OCI-LY7 (cell line): Measurements from ENCODE around the gene SVOPL.

Experiments used
- CTCF ChIP-seq: fragments of 200-600 bp; sonication (generic); conservative IDR thresholded peaks from 2 replicates; pipeline ENCODE4 v1.5.1; 2014; ENCODE audit warnings: mild to moderate bottlenecking, antibody characterized with exemption, low read length, moderate library complexity, mixed read lengths
- EZH2phosphoT487 ChIP-seq: fragments of 200-600 bp; sonication (generic); IDR thresholded peaks from 2 replicates; pipeline ENCODE4 v1.6.1; 2018; ENCODE audit warnings: low read depth, borderline replicate concordance, mild to moderate bottlenecking, mixed run types, antibody characterized with exemption, low read length, moderate library complexity, mixed read lengths

- TF ChIP-seq CTCF, result no peak
- TF ChIP-seq EZH2phosphoT487, result no peak
Observed at GRCh38 chr7:138697535-138698182, 3.5 kb downstream of the SVOPL start.
